ENCODE data around the gene NRXN3.

Gene NRXN3

DNA sequence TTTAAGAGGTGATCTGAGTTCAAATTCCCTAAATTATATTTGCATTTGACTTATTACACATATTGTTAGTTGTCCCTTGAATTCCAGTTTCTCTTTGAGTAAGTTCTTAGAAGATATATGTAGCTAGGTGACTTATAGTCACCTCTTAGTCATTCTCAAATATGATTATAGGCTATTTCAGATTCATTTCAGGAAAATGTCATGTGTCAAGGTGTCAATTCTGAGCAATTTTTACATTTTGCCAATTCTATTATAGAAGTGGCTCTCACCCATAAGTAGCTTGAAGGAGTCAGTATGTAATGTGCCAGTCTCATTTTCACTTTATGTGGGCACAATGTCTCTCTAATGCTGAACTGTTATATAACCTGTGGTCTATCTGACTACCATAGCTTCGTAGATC is 1417.7 kb downstream of the NRXN3 start:
- no peak for DNase-seq (ENCODE audit: low read depth in 2 of 2, low spot score in 1 of 2)

DNA sequence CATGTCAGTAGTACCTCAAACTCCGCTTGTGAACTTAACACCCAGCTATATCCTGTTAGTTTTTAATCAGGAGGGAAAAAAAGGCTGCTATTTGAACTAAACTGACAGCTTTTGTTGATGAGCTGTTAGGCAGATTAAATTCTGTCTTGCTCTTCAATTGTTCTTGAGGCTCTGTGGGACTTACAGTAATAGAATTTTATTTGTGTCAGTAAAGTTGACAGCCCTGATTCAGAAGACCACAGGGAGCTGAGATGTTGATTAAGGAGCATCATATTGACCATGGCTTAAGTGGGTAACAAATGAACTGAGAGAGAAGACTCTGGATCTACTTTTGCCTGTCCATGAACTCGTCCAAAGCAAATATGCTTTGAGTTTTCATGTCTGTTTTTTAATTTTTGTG is 1418.2 kb downstream of the NRXN3 start:
- DNase-seq (ENCODE audit: low read depth in 2 of 2, low spot score in 1 of 2): no peak

DNA sequence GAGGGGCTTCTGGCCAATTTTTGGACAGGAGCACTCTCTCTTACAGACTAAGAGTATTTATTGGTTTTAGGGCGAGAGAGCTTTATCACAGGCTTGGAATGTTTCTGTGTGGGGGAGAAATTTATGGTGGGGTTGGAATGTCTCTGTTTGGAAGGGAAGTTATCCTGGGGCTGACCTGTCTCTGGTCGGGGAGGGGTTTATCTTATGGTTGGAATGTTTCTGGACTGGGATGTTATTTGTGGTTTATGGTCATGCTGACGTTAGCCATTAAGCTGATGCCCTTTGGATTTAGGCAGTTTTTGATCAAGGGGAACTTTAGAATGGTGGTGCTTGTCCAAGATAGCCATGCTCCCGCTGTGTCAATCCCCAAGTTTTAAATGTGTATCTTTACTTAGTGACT is 1426.4 kb downstream of the NRXN3 start:
- no peak for DNase-seq (ENCODE audit: low read depth in 2 of 2, low spot score in 1 of 2)

DNA sequence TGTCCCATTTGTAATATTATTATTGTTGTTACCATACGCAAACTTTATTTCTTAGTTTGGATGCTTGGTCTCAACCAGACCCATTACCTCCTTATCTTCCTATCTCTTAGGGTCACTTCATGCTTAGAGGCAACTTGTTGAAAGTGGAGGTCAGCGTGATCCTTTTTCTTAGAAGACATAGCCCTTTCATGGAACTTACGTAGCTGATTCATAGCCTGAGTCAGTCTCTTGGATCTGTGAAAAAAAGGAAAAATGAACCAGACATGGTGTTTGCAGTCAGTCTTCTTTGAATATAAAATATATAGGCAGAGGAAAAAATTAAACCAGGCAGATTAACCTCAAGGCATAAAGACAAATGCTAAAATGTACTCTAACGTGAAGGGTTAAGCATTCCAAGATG is 1427.4 kb downstream of the NRXN3 start:
- no peak for DNase-seq (ENCODE audit: low read depth in 2 of 2, low spot score in 1 of 2)

DNA sequence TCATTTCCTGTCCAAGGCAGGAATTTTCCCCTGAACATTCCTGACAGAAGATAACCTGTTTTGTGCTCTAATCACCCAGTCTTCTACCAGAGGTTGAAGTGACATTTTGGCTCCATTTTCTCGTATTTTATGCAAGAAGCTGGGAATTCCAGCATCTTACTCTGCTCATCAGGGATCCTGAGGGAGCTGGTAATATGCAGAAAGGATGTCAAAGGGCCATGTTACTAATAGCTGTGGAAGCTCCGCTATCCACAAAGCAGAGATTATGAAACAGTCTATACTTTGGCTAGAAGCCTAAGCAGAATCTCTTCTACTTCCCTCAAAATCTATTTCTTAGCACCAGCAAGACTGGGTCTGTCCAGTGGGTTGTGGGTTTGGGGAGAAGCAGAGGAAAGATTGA is 1428.2 kb downstream of the NRXN3 start:
- no peak for DNase-seq (ENCODE audit: low read depth in 2 of 2, low spot score in 1 of 2)

DNA sequence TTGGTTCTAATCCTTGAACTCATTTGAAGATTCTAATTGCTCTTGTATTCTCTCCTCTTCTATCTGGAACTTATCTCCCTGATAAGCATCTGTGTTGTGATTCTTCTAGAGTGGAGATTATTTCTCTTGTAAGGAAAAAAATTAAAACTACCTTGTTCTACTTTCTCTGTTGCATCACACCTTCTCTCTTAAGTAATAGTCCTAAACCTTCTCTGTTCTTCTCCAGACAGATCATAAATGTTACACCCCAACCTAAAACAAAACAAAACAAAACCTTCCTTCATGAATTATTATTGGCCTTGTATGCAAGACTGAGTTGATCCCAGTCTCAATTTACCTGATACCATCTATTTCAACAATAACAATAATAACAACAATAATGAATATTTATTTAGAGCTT is 1429.1 kb downstream of the NRXN3 start:
- no peak for DNase-seq (ENCODE audit: low read depth in 2 of 2, low spot score in 1 of 2)

DNA sequence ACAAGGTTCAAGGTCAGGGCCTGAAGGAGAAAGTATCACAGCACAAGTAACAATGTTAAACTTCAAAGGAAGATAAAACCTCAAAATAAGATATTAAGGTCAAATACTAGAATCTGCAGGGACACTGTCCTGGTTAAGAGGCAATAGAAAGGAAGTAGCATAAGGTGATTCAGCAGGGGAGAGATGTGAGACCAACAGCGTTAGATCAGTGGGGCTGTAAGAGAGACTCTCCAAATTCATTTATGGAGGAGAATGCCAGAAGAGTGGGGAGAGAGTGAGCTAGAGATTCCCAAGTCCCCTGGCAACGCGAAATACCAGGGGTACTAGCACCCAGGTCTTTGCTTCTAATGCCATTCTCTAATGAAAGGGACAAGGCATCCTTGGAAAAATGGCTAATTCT is 1430.2 kb downstream of the NRXN3 start:
- DNase-seq (ENCODE audit: low read depth in 2 of 2, low spot score in 1 of 2): no peak

DNA sequence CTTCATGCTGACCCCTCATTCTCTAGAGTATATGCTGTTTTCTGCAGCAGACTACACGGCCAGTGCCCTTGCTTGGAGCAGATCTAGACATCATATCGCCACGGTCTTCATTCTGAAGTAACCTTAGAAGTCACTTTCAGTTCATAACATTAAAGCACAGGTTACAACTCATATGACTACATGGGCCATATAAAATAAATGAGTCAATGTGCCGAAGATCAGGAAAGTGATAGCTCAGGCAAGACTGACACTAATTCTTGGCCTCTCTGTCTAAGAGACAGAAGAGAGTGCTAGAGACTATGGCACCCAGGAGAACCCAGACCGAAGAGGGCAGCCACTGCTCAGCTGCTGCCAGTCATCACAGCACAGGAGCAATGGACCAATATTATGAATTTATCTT is 1431.4 kb downstream of the NRXN3 start:
- no peak for DNase-seq (ENCODE audit: low read depth in 2 of 2, low spot score in 1 of 2)

DNA sequence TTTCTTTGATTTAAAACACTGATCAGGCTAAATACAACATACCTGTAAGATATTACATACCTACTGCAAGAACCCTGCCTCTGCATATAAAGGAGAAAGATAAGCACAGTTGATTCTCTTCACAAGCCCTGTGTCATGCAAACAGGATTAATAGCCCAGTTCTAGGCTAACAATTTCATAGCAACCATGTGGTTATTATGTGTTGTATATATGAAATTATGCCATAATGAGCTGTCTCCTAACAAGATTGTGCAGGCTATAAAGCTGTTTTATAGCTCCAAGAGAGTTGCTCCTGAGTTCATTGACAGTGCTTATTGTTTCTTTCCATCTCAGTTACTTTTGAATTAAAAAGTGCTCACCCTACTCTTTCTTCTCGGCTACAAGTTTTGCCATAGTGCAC is 1431.9 kb downstream of the NRXN3 start:
- no peak for DNase-seq (ENCODE audit: low read depth in 2 of 2, low spot score in 1 of 2)

DNA sequence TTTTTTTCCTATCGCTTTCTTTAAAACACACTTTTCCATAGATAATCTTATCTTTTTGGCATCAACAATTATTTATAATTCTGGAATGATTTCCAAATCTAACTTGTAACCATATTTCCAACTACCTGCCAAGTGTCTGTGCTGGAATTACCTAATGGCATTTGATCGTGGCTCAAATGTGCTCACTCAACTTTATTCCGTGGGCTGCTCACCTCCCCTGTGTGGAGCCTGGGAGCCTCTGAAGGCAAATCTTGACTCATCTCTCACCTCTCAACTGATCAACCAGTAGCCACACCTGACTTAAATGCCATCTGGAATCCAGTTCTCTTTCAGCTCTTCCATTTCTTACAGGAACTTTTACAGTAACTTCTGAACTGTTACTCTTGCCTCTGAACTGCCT is 1432.6 kb downstream of the NRXN3 start:
- DNase-seq (ENCODE audit: low read depth in 2 of 2, low spot score in 1 of 2): no peak

DNA sequence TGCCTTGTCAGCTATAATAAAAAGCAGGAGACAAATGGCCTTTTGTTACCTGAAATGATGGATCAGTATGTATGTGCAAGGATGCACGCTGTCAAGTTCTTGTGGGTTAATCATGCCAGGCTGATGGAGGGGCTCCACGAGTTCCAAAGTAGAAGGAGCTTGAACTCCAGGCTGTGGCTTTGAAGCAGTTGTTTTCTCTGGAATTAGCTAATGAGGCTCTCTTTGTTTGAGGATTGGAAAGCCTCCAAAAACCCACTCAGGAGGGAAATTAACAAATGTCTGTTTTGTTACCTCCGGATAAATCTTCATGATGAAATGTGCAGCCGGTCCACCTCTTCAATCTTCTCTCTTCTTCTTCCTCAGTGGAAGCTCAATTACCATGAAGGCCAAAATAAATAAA is 1435.7 kb downstream of the NRXN3 start:
- no peak for DNase-seq (ENCODE audit: low read depth in 2 of 2, low spot score in 1 of 2)

DNA sequence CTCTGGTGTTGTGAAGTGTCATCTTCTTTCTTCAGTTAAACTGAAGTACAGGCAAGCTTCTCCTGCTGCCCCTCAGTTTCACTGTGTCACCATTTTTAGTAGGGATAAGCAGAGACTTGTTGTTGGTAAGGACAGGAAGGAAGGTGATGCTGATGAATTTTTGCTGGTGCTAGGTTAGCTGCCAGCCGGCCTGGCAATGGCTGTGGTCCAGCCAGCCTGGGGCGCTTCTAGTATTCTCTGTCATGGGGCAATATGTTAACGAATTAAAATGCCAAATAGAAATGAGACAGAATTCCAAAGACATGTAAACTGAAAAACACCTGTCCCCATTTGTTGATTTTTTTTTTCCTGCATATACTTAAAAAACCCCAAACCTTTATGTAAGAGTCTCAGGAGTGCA is 1438.3 kb downstream of the NRXN3 start:
- no peak for DNase-seq (ENCODE audit: low read depth in 2 of 2, low spot score in 1 of 2)

DNA sequence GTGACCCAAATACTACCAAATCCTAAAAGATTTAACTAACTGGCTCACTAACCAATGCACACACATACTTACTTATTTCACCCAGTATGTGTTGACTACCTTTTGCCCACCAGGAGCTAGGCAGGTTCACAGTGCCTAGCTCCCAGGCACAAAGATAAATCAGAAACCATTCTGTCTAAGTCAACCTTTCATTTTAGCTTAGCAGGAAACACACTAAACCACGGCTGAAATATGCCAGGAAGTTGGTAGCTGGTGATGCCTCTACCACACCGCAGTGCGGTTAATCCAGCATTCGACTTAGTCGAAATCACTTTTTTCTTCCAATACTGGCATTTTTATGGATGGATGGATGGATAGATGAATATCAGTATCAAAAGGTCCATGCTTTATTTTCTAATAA is 1443.5 kb downstream of the NRXN3 start:
- no peak for DNase-seq (ENCODE audit: low read depth in 2 of 2, low spot score in 1 of 2)

DNA sequence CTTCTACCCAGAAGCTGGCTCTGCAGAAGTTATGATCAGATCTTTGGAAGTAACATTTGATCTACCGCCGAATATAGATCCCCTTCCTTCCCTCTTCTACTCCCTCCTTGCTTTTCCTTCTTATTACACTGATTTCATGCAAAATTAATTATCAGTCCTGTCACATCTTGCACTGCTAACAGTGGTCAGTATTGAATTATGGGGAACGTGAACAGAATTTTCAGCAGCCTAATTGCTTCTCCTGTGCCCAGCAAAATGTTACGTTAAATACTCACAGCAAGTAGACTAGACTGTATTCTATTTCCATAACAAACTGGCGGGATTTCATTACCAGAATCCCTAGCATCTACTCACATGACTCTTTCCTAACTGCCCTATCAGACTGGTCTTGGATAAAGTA is 1444.3 kb downstream of the NRXN3 start:
- DNase-seq (ENCODE audit: low read depth in 2 of 2, low spot score in 1 of 2): no peak

DNA sequence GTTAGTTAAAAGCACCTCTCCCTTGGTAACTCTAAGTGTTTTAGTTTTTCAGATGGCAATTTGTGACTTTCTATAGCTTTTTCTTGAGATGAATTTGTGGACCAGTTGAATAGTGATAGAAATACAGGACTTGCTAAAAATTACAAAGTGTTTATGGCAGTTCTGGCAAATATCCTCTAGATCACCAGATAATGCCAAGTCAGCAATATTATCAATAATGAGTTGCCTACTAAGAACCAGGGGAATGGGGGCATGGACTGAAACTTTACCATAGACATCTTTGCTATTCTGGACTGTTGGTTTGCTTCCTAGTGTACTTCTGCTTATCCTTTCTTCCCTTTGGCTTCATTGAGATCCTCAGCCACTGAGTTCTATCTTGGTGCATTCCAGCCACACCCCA is 1456.9 kb downstream of the NRXN3 start:
- DNase-seq (ENCODE audit: low read depth in 2 of 2, low spot score in 1 of 2): no peak

DNA sequence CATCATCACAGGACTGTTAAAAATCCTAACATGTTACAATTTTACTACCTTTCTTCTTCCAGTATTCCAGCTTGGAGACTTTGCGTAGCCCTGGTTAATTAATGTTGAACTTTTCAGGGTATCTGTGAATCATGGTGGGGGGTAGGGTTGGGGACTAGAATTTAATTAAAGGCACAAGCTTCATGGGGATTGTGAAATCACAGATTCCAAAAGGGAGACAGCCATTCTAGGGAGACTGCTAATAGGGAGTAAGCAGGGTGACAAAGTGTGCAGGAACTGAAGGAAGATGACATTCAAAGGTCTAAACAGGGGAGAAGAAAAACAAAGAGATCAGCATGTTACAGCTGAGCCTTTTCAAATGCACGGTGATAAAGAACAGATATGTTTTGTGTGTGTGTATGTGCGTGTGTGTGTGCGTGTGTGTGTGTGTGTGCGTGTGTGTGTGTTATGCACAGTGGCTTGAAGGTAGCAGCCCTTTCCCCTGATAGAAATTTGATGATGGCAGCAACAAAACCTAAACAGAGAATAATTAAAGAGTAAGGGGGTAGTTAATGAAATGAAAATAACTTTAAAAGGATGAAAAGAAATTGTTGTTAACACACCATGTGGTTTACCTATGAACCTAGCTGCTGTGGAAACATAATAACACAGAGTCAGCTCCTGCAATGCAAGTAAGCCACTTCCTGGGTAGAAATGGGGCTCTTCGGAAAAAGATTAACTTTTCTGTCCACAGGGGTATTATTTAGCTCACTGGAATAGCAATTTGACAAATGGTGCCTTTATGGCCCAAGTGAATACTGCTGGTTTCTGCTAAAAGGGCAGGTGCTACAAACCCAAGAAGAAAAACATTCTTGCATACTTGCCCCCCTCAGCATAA is 1459.5 kb downstream of the NRXN3 start:
- DNase-seq (ENCODE audit: low read depth in 2 of 2, low spot score in 1 of 2): no peak

DNA sequence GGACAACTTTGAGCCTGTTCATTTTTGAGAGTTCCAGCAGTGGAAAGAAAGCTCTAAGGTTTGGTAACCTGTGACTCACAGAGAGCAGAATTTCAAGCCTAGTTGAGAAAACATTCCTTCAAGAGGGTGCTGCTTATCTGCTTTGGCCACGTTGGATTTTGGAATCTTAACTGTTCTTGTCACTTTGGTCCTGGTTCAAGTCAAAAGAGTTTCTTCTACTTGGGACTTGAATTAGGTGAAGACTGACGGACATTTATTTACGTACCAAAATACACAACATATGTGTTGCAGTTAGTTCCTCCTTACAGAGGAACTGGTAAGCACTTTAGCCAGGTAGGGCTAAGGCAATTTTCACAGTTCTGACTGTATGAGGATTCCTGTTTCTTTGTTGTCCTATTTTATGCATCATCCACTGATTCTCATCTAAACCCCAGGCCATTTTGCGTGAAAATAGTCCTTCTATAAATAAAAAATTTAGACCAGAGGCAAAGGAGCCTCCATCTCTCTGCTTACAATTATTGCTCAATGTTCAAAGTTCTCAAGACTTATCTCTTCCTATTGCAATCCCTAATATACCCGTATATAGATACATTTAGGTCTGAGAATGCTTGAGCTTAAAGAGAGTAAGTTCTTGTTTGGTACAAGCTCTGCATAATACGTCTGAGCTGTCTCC is 1460.3 kb downstream of the NRXN3 start:
- DNase-seq (ENCODE audit: low read depth in 2 of 2, low spot score in 1 of 2): no peak

DNA sequence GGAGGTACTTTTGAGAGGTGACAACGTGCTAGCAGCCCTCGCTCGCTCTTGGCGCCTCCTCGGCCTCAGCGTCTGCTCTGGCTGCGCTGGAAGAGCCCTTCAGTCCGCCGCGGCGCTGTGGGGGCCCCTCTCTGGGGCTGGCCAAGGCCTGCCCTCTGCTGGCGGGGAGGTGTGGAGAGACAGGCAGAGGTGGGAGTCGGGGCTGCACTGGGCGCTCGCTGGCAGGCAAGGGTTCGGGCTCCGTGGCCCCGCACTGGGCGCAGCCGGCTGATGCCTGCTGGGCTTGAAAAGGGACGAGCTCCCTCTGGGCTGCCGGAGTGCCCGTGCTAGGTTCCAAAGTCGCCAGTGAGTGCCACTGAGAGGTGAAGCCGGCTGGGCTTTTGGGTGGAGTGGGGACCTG is 1461.1 kb downstream of the NRXN3 start:
- DNase-seq (ENCODE audit: low read depth in 2 of 2, low spot score in 1 of 2): no peak

DNA sequence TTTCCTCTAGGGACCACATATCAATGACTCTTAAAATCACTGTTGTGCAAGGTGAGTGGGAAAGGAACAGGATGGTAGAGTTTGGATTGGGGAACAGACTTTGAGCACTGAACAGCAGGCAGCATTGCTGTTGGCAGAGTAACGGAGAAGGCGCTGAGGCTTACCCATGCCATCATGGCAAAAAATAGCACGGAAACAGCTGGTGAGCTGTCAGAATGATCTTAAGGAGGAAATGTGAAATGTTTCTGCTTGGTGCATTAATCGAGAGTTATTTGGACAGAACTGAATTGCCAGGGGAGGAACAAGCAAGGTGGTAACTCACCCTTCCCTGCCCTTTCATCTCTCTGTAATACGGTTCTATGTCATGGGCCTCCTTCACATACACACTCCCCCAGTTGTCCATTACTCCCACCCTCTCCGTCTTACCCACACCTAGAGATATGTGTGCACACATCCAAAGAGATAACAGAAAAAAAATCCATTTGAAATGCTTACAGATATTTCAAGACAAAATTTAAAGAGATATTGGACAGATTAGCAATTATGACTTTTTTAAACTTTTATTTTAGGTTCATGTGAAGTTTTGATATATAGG is 1468.6 kb downstream of the NRXN3 start:
- no peak for DNase-seq (ENCODE audit: low read depth in 2 of 2, low spot score in 1 of 2)

DNA sequence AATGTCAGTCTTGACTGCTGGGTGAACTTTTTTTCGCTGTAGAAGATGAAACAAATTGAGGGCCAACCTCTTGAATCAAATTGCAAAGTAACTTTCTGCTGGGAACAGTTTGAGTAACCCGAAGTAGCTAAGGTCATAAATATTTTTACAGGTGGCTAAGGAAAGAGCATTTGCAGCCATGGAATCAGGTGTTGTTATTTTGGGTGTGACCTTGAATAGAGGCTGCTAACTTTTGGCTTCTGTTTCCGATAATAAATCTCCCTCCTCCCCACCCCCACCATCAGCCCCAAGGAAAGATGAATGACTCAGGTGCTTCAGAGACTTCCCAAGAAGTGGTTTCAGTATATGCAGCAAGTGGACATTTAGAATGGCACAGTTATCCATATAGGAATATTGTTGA is 1469.4 kb downstream of the NRXN3 start:
- no peak for DNase-seq (ENCODE audit: low read depth in 2 of 2, low spot score in 1 of 2)

DNA sequence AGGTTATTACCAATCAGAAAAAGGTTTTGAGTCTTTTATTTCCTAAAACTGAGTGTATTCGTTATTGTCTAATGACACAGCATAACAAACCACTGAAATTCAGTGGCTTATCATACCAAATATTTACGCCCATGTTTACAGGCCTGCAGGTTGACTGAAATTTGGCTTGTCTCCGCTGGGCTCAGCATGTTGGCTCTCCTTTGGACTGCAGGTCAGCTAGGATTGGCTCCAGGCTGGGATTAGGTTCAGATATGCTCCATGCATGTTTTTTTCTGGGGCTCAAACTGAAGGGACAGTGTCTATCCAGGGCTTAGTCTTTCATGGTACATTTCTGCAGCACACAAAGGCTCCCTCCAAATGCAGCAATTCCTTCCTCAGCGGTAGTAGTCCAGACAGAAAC is 1471.2 kb downstream of the NRXN3 start:
- no peak for DNase-seq (ENCODE audit: low read depth in 2 of 2, low spot score in 1 of 2)

DNA sequence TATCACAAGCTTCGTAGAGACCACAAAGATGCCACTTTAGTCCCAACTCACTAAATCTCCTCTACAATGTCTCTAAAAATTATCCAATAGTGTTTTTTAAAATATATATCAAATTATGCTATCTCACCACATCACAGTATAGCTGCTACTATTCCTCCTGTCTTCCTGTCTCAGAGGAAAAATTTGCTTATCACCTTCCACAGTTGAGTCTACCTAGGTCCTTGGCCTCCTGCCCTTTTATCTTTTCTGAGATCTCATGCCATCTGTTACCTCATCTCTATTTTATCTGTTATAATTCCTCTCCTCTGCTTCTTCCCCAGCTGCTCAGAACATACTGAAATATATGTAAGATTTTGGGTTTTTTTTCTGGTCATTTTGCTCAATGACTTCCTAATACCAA is 1473.0 kb downstream of the NRXN3 start:
- DNase-seq (ENCODE audit: low read depth in 2 of 2, low spot score in 1 of 2): no peak

Data from stimulated activated CD8-positive, alpha-beta memory T cell treated with anti-CD3 and anti-CD28 coated beads, Interleukin-4, amount 100 ng/mL, for 1 hour (primary cell).